Astrocyte of the cerebellum (primary cell): Measurements from ENCODE around the gene IQCK.

Experiments used
- DNase-seq: peaks from one replicate; pipeline ENCODE4 v3.0.0-alpha.2; 2011; ENCODE audit warnings: low read depth
- H3K4me3 ChIP-seq: 2 replicates; pipeline ENCODE4 v1.5.1; 2011; ENCODE audit warnings: mild to moderate bottlenecking, low read depth, low read length, moderate library complexity
- CTCF ChIP-seq: IDR thresholded peaks from 2 replicates; pipeline ENCODE4 v1.5.1; 2012; ENCODE audit warnings: low read length, low read depth, moderate library complexity, mild to moderate bottlenecking; ENCODE audit errors: missing control alignments
- in situ Hi-C: cut with HindIII; loops from 2 replicates; pipeline ENCODE4 v1.10.0; 2017; ENCODE audit warnings: low sequenced_read_pairs

IQCK gene

GRCh38 chr16:19850131-19850817 lies 132.2 kb downstream of the IQCK start:
- DNase-seq, result no peak
- in situ Hi-C loops, result no loop called here
- H3K4me3 ChIP-seq, result no peak overlapping the region
- TF ChIP-seq CTCF, result no peak

GRCh38 chr16:19851476-19851875 lies 133.4 kb downstream of the IQCK start:
- no peak for DNase-seq
- TF ChIP-seq CTCF, result no peak
- in situ Hi-C loops, result no loop called here
- no peak overlapping the region for H3K4me3 ChIP-seq

- DNase-seq, result no peak
- TF ChIP-seq CTCF, result no peak
- in situ Hi-C loops, result no loop called here
- no peak overlapping the region for H3K4me3 ChIP-seq
Observed at GRCh38 chr16:19853132-19853741, 135.2 kb downstream of the IQCK start.

GRCh38 chr16:19853742-19854542 lies 135.9 kb downstream of the IQCK start:
- in situ Hi-C loops, result no loop called here
- TF ChIP-seq CTCF, result no peak
- no peak for DNase-seq
- H3K4me3 ChIP-seq, result no peak overlapping the region

GRCh38 chr16:19854543-19854876 lies 136.4 kb downstream of the IQCK start:
- no peak for TF ChIP-seq CTCF
- no peak overlapping the region for H3K4me3 ChIP-seq
- DNase-seq, result no peak
- in situ Hi-C loops, result no loop called here

- TF ChIP-seq CTCF, result no peak
- no peak overlapping the region for H3K4me3 ChIP-seq
- no peak for DNase-seq
- in situ Hi-C loops, result no loop called here
Observed at GRCh38 chr16:19856120-19856519, 138.0 kb downstream of the IQCK start.
